WTC11 (cell line): ENCODE data around the gene NECAB2. TPM values are rescaled to one million over a fixed set of nuclear protein-coding genes. Genes with fewer than 3 reads are reported as not detected.

Experiments used
- ATAC-seq: fragments of 200-7000 bp; cut with Tn5 transposase; 2 replicates; pipeline ENCODE4 v1.10.0; 2021; ENCODE audit warnings: mild to moderate bottlenecking, moderate library complexity
- CTCF ChIA-PET: fragments of 300-600 bp; sonication (Branson Sonifier 250); formaldehyde crosslinking; loops from one replicate; lab custom pipeline; 2021; ENCODE audit warnings: antibody characterized with exemption; lab: Charles Lee
- POLR2A ChIA-PET: fragments of 350-600 bp; sonication (Branson Sonifier 250); formaldehyde crosslinking; loops from one replicate; lab custom pipeline; 2021; ENCODE audit warnings: antibody characterized with exemption; lab: Charles Lee
- DNase-seq: peaks from one replicate; pipeline ENCODE4 v3.0.0; 2021; ENCODE audit warnings: low spot score
- H3K27ac Mint-ChIP-seq: 2 replicates; pipeline ENCODE4 v1.8.0; 2021; ENCODE audit warnings: mixed read lengths
- H3K27me3 Mint-ChIP-seq: 2 replicates; pipeline ENCODE4 v1.8.0; 2021; ENCODE audit warnings: low read depth, mild to moderate bottlenecking, moderate library complexity, mixed read lengths
- H3K36me3 Mint-ChIP-seq: 2 replicates; pipeline ENCODE4 v1.8.0; 2021; ENCODE audit warnings: mixed read lengths
- H3K4me1 Mint-ChIP-seq: 2 replicates; pipeline ENCODE4 v1.8.0; 2022; ENCODE audit warnings: mixed read lengths
- H3K4me3 Mint-ChIP-seq: 2 replicates; pipeline ENCODE4 v1.8.0; 2021; ENCODE audit warnings: mild to moderate bottlenecking, moderate library complexity, mixed read lengths
- H3K9me3 Mint-ChIP-seq: 2 replicates; pipeline ENCODE4 v1.8.0; 2021; ENCODE audit warnings: mixed read lengths
- CBFB ChIP-seq: sonication (generic); formaldehyde crosslinking; IDR thresholded peaks from 2 replicates; pipeline ENCODE4 v1.8.1; 2022; ENCODE audit warnings: mild to moderate bottlenecking, low read depth, missing genetic modification reagents
- JAZF1 ChIP-seq: fragments of 250-450 bp; sonication (Bioruptor Pico); IDR thresholded peaks from 2 replicates; pipeline ENCODE4 v1.9.0; 2021; ENCODE audit warnings: moderate library complexity, mild to moderate bottlenecking, inconsistent platforms
- MXD4 ChIP-seq: fragments of 250-450 bp; sonication (Bioruptor Pico); IDR thresholded peaks from 2 replicates; pipeline ENCODE4 v1.8.0; 2021; ENCODE audit warnings: mild to moderate bottlenecking, moderate library complexity, borderline replicate concordance
- NFE2L1 ChIP-seq: sonication (generic); formaldehyde crosslinking; IDR thresholded peaks from 2 replicates; pipeline ENCODE4 v1.8.1; 2023; ENCODE audit warnings: missing genetic modification reagents
- NR1H2 ChIP-seq: sonication (generic); formaldehyde crosslinking; IDR thresholded peaks from 2 replicates; pipeline ENCODE4 v1.9.0; 2021; ENCODE audit warnings: mild to moderate bottlenecking, moderate library complexity, missing genetic modification reagents
- OVOL2 ChIP-seq: fragments of 250-450 bp; sonication (Bioruptor Pico); IDR thresholded peaks from 2 replicates; pipeline ENCODE4 v1.9.0; 2021; ENCODE audit warnings: mild to moderate bottlenecking, borderline replicate concordance
- PRRX2 ChIP-seq: fragments of 250-450 bp; sonication (Bioruptor Pico); IDR thresholded peaks from 2 replicates; pipeline ENCODE4 v1.8.0; 2021; ENCODE audit warnings: mild to moderate bottlenecking
- TEAD4 ChIP-seq: sonication (generic); formaldehyde crosslinking; IDR thresholded peaks from 2 replicates; pipeline ENCODE4 v1.8.0; 2022; ENCODE audit warnings: mild to moderate bottlenecking, missing genetic modification reagents
- ZNF263 ChIP-seq: sonication (generic); formaldehyde crosslinking; IDR thresholded peaks from 2 replicates; pipeline ENCODE4 v1.8.1; 2022; ENCODE audit warnings: low read depth, mild to moderate bottlenecking, moderate library complexity, missing genetic modification reagents
- total RNA-seq: library from RNA; stranded (reverse); gene quantifications from 3 replicates; pipeline ENCODE4 v1.2.3, GENCODE V29; 2021
- TF ChIP-seq, protein P1 (sequence below): fragments of 250-450 bp; sonication (Bioruptor Pico); IDR thresholded peaks from 2 replicates; pipeline ENCODE4 v1.9.0; 2021; ENCODE audit warnings: moderate library complexity, mild to moderate bottlenecking, inconsistent platforms, borderline replicate concordance
- TF ChIP-seq, protein P2 (sequence below): sonication (generic); formaldehyde crosslinking; IDR thresholded peaks from 2 replicates; pipeline ENCODE4 v1.8.0; 2023; ENCODE audit warnings: mild to moderate bottlenecking, missing genetic modification reagents
- TF ChIP-seq, protein P3 (sequence below): sonication (generic); formaldehyde crosslinking; conservative IDR thresholded peaks from 2 replicates; pipeline ENCODE4 v1.8.1; 2022; ENCODE audit warnings: mild to moderate bottlenecking, missing genetic modification reagents
- TF ChIP-seq, protein P4 (sequence below): sonication (generic); formaldehyde crosslinking; IDR thresholded peaks from 2 replicates; pipeline ENCODE4 v1.8.1; 2023; ENCODE audit warnings: mild to moderate bottlenecking, missing genetic modification reagents, moderate library complexity
- TF ChIP-seq, protein P5 (sequence below): sonication (generic); formaldehyde crosslinking; IDR thresholded peaks from 2 replicates; pipeline ENCODE4 v1.8.1; 2022; ENCODE audit warnings: mild to moderate bottlenecking, missing genetic modification reagents, moderate library complexity, borderline replicate concordance
- TF ChIP-seq, protein P6 (sequence below): sonication (generic); formaldehyde crosslinking; IDR thresholded peaks from 2 replicates; pipeline ENCODE4 v1.8.1; 2023; ENCODE audit warnings: mild to moderate bottlenecking, moderate library complexity, missing genetic modification reagents
- TF ChIP-seq, protein P7 (sequence below): fragments of 200-600 bp; IDR thresholded peaks from 2 replicates; pipeline ENCODE4 v1.8.0; 2022; ENCODE audit warnings: antibody characterized with exemption
- TF ChIP-seq, protein P8 (sequence below): sonication (generic); formaldehyde crosslinking; IDR thresholded peaks from 2 replicates; pipeline ENCODE4 v1.8.0; 2022; ENCODE audit warnings: missing genetic modification reagents

The NECAB2 gene
- total RNA-seq, 1 experiment from 2014 or later, result 2.9 TPM

DNA sequence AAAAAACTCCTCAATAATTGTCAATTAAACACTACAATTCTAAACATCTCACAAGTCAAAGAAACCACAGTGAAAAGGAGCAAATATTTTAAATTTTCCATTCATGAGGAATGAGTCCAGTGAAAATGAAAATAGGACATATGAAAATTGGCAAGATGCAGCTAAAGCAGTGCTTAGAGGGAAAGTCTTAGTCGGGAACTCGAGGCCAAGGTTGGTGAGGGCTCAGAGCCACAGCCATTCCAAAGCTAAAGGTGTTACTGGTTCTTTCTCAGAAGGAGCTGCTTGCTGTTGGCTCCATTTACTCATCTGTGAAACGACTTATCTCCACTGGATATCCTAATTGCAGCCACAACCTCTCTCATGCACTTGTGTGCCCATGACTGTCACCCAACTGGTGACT, 68.1 kb downstream of the NECAB2 start:
- no peak overlapping the region for H3K27ac Mint-ChIP-seq
- no peak for ATAC-seq
- H3K4me1 Mint-ChIP-seq, result 0 out of 2 replicates have a peak, but pooled peaks cover 3% of the 10 kb centered on the region
- no peak for TF ChIP-seq OVOL2
- no peak for TF ChIP-seq PRRX2
- TF ChIP-seq NR1H2 (CRISPR knock-in tag), result no peak
- TF ChIP-seq, protein P1, sequence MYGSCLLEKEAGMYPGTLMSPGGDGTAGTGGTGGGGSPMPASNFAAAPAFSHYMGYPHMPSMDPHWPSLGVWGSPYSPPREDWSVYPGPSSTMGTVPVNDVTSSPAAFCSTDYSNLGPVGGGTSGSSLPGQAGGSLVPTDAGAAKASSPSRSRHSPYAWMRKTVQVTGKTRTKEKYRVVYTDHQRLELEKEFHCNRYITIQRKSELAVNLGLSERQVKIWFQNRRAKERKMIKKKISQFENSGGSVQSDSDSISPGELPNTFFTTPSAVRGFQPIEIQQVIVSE (CRISPR knock-in tag), result no peak
- TF ChIP-seq, protein P2, sequence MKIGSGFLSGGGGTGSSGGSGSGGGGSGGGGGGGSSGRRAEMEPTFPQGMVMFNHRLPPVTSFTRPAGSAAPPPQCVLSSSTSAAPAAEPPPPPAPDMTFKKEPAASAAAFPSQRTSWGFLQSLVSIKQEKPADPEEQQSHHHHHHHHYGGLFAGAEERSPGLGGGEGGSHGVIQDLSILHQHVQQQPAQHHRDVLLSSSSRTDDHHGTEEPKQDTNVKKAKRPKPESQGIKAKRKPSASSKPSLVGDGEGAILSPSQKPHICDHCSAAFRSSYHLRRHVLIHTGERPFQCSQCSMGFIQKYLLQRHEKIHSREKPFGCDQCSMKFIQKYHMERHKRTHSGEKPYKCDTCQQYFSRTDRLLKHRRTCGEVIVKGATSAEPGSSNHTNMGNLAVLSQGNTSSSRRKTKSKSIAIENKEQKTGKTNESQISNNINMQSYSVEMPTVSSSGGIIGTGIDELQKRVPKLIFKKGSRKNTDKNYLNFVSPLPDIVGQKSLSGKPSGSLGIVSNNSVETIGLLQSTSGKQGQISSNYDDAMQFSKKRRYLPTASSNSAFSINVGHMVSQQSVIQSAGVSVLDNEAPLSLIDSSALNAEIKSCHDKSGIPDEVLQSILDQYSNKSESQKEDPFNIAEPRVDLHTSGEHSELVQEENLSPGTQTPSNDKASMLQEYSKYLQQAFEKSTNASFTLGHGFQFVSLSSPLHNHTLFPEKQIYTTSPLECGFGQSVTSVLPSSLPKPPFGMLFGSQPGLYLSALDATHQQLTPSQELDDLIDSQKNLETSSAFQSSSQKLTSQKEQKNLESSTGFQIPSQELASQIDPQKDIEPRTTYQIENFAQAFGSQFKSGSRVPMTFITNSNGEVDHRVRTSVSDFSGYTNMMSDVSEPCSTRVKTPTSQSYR, result no peak
- no peak for TF ChIP-seq TEAD4 (CRISPR knock-in tag)
- TF ChIP-seq JAZF1 (CRISPR knock-in tag), result no peak
- TF ChIP-seq, protein P3, sequence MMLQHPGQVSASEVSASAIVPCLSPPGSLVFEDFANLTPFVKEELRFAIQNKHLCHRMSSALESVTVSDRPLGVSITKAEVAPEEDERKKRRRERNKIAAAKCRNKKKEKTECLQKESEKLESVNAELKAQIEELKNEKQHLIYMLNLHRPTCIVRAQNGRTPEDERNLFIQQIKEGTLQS (CRISPR knock-in tag), result no peak
- TF ChIP-seq NFE2L1, result no peak
- TF ChIP-seq, protein P4, sequence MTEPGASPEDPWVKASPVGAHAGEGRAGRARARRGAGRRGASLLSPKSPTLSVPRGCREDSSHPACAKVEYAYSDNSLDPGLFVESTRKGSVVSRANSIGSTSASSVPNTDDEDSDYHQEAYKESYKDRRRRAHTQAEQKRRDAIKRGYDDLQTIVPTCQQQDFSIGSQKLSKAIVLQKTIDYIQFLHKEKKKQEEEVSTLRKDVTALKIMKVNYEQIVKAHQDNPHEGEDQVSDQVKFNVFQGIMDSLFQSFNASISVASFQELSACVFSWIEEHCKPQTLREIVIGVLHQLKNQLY (CRISPR knock-in tag), result no peak
- ChIA-PET CTCF (no interaction called here), POLR2A (no interaction called here)
- H3K36me3 Mint-ChIP-seq, result 0 out of 2 replicates have a peak, but pooled peaks cover 3% of the 10 kb centered on the region
- peaks cover 17% of the 10 kb centered on the region for H3K9me3 Mint-ChIP-seq
- peaks cover 4% of the 10 kb centered on the region; the same call in 1 of the 2 replicates for H3K27me3 Mint-ChIP-seq
- no peak for DNase-seq
- no peak overlapping the region for H3K4me3 Mint-ChIP-seq

DNA sequence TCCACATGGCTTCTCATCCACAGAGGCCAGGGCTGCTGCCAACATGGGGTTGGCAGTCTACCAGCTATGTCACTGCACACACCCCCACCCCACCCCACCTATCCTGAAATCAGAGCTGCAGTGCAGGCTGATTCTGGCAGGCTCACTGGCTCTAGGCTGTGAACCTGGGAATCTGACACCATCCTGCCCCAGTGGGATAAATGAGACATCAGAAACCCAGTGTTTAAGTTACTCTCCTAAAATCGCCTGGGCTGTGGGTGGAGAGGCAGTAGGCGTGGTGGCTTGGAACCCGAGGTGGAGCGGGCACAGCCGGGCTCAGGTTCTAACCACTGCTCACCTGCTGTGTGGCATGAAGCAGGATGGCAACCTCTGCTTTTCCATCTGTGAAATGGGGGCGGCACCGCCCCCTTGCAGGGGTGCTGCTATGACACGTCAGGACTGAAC, 69.0 kb downstream of the NECAB2 start:
- CTCF ChIA-PET, result no interaction called here
- peaks cover 17% of the 10 kb centered on the region for H3K9me3 Mint-ChIP-seq
- 0 out of 2 replicates have a peak, but pooled peaks cover 3% of the 10 kb centered on the region for H3K36me3 Mint-ChIP-seq
- no peak overlapping the region for H3K27ac Mint-ChIP-seq
- no peak for ATAC-seq
- DNase-seq, result no peak
- POLR2A ChIA-PET, result no interaction called here
- TF ChIP-seq MXD4 (CRISPR knock-in tag), result no peak
- H3K4me1 Mint-ChIP-seq, result 0 out of 2 replicates have a peak, but pooled peaks cover 3% of the 10 kb centered on the region
- no peak overlapping the region for H3K4me3 Mint-ChIP-seq
- peaks cover 4% of the 10 kb centered on the region; the same call in 1 of the 2 replicates for H3K27me3 Mint-ChIP-seq

DNA sequence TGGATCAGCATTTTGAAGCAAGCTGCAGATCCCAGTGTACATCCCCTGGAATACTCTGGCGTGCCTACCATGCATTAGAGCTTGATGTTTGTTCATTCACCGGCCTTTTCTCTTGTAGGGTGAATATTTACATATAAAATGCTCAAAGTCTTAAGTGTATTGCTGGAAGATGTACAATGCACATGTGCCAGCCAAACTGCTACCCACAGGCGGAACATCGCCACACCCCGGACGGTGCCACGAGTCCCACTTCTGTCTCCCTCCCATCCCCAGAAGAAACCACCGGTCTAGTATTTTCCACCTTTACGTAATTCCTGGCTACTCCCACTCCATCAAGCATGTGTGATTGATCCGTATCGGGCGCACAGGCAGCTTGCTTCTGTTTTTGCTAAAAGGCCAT, 70.4 kb downstream of the NECAB2 start:
- ChIA-PET CTCF (no interaction called here), POLR2A (no interaction called here)
- DNase-seq (no peak), ATAC-seq (no peak)
- Mint-ChIP-seq H3K36me3 (0 out of 2 replicates have a peak, but pooled peaks cover 3% of the 10 kb centered on the region), H3K27me3 (peaks cover 4% of the 10 kb centered on the region; the same call in 1 of the 2 replicates), H3K27ac (no peak overlapping the region), H3K4me3 (no peak overlapping the region), H3K9me3 (peaks cover 17% of the 10 kb centered on the region), H3K4me1 (peaks cover 7% of the 10 kb centered on the region)
- TF ChIP-seq NR1H2 (CRISPR knock-in tag) (no peak), ZNF263 (CRISPR knock-in tag) (no peak), CBFB (CRISPR knock-in tag) (no peak)
- TF ChIP-seq, protein P5, sequence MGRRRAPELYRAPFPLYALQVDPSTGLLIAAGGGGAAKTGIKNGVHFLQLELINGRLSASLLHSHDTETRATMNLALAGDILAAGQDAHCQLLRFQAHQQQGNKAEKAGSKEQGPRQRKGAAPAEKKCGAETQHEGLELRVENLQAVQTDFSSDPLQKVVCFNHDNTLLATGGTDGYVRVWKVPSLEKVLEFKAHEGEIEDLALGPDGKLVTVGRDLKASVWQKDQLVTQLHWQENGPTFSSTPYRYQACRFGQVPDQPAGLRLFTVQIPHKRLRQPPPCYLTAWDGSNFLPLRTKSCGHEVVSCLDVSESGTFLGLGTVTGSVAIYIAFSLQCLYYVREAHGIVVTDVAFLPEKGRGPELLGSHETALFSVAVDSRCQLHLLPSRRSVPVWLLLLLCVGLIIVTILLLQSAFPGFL (CRISPR knock-in tag), result no peak
- TF ChIP-seq, protein P6, sequence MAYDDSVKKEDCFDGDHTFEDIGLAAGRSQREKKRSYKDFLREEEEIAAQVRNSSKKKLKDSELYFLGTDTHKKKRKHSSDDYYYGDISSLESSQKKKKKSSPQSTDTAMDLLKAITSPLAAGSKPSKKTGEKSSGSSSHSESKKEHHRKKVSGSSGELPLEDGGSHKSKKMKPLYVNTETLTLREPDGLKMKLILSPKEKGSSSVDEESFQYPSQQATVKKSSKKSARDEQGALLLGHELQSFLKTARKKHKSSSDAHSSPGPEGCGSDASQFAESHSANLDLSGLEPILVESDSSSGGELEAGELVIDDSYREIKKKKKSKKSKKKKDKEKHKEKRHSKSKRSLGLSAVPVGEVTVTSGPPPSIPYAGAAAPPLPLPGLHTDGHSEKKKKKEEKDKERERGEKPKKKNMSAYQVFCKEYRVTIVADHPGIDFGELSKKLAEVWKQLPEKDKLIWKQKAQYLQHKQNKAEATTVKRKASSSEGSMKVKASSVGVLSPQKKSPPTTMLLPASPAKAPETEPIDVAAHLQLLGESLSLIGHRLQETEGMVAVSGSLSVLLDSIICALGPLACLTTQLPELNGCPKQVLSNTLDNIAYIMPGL, result no peak
- TF ChIP-seq, protein P7, sequence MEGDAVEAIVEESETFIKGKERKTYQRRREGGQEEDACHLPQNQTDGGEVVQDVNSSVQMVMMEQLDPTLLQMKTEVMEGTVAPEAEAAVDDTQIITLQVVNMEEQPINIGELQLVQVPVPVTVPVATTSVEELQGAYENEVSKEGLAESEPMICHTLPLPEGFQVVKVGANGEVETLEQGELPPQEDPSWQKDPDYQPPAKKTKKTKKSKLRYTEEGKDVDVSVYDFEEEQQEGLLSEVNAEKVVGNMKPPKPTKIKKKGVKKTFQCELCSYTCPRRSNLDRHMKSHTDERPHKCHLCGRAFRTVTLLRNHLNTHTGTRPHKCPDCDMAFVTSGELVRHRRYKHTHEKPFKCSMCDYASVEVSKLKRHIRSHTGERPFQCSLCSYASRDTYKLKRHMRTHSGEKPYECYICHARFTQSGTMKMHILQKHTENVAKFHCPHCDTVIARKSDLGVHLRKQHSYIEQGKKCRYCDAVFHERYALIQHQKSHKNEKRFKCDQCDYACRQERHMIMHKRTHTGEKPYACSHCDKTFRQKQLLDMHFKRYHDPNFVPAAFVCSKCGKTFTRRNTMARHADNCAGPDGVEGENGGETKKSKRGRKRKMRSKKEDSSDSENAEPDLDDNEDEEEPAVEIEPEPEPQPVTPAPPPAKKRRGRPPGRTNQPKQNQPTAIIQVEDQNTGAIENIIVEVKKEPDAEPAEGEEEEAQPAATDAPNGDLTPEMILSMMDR, result no peak
- TF ChIP-seq, protein P1 (CRISPR knock-in tag), result no peak
- TF ChIP-seq, protein P8, sequence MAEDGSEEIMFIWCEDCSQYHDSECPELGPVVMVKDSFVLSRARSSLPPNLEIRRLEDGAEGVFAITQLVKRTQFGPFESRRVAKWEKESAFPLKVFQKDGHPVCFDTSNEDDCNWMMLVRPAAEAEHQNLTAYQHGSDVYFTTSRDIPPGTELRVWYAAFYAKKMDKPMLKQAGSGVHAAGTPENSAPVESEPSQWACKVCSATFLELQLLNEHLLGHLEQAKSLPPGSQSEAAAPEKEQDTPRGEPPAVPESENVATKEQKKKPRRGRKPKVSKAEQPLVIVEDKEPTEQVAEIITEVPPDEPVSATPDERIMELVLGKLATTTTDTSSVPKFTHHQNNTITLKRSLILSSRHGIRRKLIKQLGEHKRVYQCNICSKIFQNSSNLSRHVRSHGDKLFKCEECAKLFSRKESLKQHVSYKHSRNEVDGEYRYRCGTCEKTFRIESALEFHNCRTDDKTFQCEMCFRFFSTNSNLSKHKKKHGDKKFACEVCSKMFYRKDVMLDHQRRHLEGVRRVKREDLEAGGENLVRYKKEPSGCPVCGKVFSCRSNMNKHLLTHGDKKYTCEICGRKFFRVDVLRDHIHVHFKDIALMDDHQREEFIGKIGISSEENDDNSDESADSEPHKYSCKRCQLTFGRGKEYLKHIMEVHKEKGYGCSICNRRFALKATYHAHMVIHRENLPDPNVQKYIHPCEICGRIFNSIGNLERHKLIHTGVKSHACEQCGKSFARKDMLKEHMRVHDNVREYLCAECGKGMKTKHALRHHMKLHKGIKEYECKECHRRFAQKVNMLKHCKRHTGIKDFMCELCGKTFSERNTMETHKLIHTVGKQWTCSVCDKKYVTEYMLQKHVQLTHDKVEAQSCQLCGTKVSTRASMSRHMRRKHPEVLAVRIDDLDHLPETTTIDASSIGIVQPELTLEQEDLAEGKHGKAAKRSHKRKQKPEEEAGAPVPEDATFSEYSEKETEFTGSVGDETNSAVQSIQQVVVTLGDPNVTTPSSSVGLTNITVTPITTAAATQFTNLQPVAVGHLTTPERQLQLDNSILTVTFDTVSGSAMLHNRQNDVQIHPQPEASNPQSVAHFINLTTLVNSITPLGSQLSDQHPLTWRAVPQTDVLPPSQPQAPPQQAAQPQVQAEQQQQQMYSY, result no peak
